Measurements from ENCODE around the gene OSGEPL1.

- TF ChIP-seq, protein P1, sequence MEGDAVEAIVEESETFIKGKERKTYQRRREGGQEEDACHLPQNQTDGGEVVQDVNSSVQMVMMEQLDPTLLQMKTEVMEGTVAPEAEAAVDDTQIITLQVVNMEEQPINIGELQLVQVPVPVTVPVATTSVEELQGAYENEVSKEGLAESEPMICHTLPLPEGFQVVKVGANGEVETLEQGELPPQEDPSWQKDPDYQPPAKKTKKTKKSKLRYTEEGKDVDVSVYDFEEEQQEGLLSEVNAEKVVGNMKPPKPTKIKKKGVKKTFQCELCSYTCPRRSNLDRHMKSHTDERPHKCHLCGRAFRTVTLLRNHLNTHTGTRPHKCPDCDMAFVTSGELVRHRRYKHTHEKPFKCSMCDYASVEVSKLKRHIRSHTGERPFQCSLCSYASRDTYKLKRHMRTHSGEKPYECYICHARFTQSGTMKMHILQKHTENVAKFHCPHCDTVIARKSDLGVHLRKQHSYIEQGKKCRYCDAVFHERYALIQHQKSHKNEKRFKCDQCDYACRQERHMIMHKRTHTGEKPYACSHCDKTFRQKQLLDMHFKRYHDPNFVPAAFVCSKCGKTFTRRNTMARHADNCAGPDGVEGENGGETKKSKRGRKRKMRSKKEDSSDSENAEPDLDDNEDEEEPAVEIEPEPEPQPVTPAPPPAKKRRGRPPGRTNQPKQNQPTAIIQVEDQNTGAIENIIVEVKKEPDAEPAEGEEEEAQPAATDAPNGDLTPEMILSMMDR (IDR thresholded peaks at IDR 0.05) = no peak
- TF ChIP-seq POLR2A (IDR thresholded peaks at IDR 0.05) = no peak
- no peak for TF ChIP-seq POLR2AphosphoS5 (IDR thresholded peaks at IDR 0.05)
Observed at GRCh38 chr2:189700681-189701080, 61.9 kb downstream of the OSGEPL1 start.

Data from breast epithelium (tissue), 3 donors.